GM23338 (cell line): ENCODE results near the gene TESK2. TPM values are rescaled to one million over a fixed set of nuclear protein-coding genes. Genes with fewer than 3 reads are reported as not detected.

Experiments used
- ATAC-seq: fragments of 200-7000 bp; cut with Tn5 transposase; 3 replicates; pipeline ENCODE4 v1.9.1; 2020
- DNase-seq: peaks from one replicate; pipeline ENCODE4 v3.0.0-alpha.2; 2015; ENCODE audit warnings: low spot score
- H2AFZ ChIP-seq: fragments of 200-600 bp; sonication (generic); 2 replicates; pipeline ENCODE4 v1.8.0; 2016; ENCODE audit warnings: antibody characterized with exemption, mild to moderate bottlenecking, moderate library complexity
- H3F3A ChIP-seq: fragments of 200-600 bp; sonication (generic); replicated peaks from 2 replicates; pipeline ENCODE4 v1.8.0; 2017; ENCODE audit warnings: antibody characterized with exemption, mixed run types, low read depth
- H3K27ac ChIP-seq: fragments of 200-600 bp; sonication (generic); 2 replicates; pipeline ENCODE4 v1.6.1; 2016; ENCODE audit warnings: low read depth
- H3K27me3 ChIP-seq: fragments of 200-600 bp; sonication (generic); 2 replicates; pipeline ENCODE4 v1.8.0; 2016; ENCODE audit warnings: mild to moderate bottlenecking, mixed run types, moderate library complexity; ENCODE audit not compliant: insufficient read depth
- H3K36me3 ChIP-seq: fragments of 200-600 bp; sonication (generic); 2 replicates; pipeline ENCODE4 v1.8.0; 2016; ENCODE audit warnings: mild to moderate bottlenecking; ENCODE audit not compliant: insufficient read depth
- H3K4me1 ChIP-seq: fragments of 200-600 bp; sonication (generic); 2 replicates; pipeline ENCODE4 v1.8.0; 2016; ENCODE audit warnings: mild to moderate bottlenecking, moderate library complexity; ENCODE audit not compliant: insufficient read depth
- H3K4me2 ChIP-seq: fragments of 200-600 bp; sonication (generic); 2 replicates; pipeline ENCODE4 v1.7.1; 2017; ENCODE audit warnings: mixed run types
- H3K4me3 ChIP-seq: fragments of 200-600 bp; sonication (generic); 2 replicates; pipeline ENCODE4 v1.6.1; 2016; ENCODE audit warnings: mixed run types
- H3K79me2 ChIP-seq: fragments of 200-600 bp; sonication (generic); replicated peaks from 2 replicates; pipeline ENCODE4 v1.8.0; 2017; ENCODE audit warnings: mild to moderate bottlenecking; ENCODE audit not compliant: insufficient read depth
- H3K9me2 ChIP-seq: fragments of 200-600 bp; sonication (generic); 2 replicates; pipeline ENCODE4 v1.8.0; 2017; ENCODE audit not compliant: insufficient read depth
- H4K20me1 ChIP-seq: fragments of 200-600 bp; sonication (generic); replicated peaks from 2 replicates; pipeline ENCODE4 v1.8.0; 2017; ENCODE audit warnings: mild to moderate bottlenecking; ENCODE audit not compliant: insufficient read depth
- H3K27ac Mint-ChIP-seq: 2 replicates; pipeline ENCODE4 v1.8.0; 2020; ENCODE audit warnings: inconsistent platforms, mild to moderate bottlenecking, moderate library complexity, mixed read lengths
- H3K27me3 Mint-ChIP-seq: 3 replicates; pipeline ENCODE4 v1.8.0; 2022; ENCODE audit warnings: low read depth, mild to moderate bottlenecking, moderate library complexity, mixed read lengths, inconsistent platforms; ENCODE audit not compliant: insufficient read depth, poor library complexity
- H3K36me3 Mint-ChIP-seq: 3 replicates; pipeline ENCODE4 v1.8.0; 2021; ENCODE audit warnings: low read depth, mild to moderate bottlenecking, inconsistent platforms, moderate library complexity, mixed read lengths
- H3K4me1 Mint-ChIP-seq: 3 replicates; pipeline ENCODE4 v1.8.0; 2020; ENCODE audit warnings: mild to moderate bottlenecking, inconsistent platforms, mixed read lengths
- H3K4me3 Mint-ChIP-seq: 3 replicates; pipeline ENCODE4 v1.8.0; 2021; ENCODE audit warnings: moderate library complexity, mild to moderate bottlenecking, inconsistent platforms, mixed read lengths
- H3K9me3 Mint-ChIP-seq: 3 replicates; pipeline ENCODE4 v1.8.0; 2020; ENCODE audit warnings: moderate library complexity, mild to moderate bottlenecking, inconsistent platforms, mixed read lengths
- EZH2 ChIP-seq: fragments of 200-600 bp; sonication (generic); IDR thresholded peaks from one replicate; pipeline ENCODE4 v1.8.0; 2017; ENCODE audit warnings: antibody characterized with exemption, mild to moderate bottlenecking, low read depth; ENCODE audit not compliant: unreplicated experiment
- JUNB ChIP-seq: IDR thresholded peaks from one replicate; pipeline ENCODE4 v1.6.1; 2016; ENCODE audit warnings: antibody characterized with exemption; ENCODE audit not compliant: unreplicated experiment
- NANOG ChIP-seq: IDR thresholded peaks from 2 replicates; pipeline ENCODE4 v1.6.1; 2016; ENCODE audit warnings: antibody characterized with exemption, borderline replicate concordance
- POLR2AphosphoS5 ChIP-seq: IDR thresholded peaks from 2 replicates; pipeline ENCODE4 v1.6.1; 2016; ENCODE audit warnings: antibody characterized with exemption, low read depth
- REST ChIP-seq: IDR thresholded peaks from one replicate; pipeline ENCODE4 v1.6.1; 2018; ENCODE audit warnings: antibody characterized with exemption; ENCODE audit not compliant: unreplicated experiment
- STAT1 ChIP-seq: IDR thresholded peaks from one replicate; pipeline ENCODE4 v1.6.1; 2016; ENCODE audit warnings: antibody characterized with exemption; ENCODE audit not compliant: unreplicated experiment
- ZNF114 ChIP-seq: fragments of 250-450 bp; sonication (Bioruptor Pico); IDR thresholded peaks from 2 replicates; pipeline ENCODE4 v1.5.0; 2020; ENCODE audit warnings: mild to moderate bottlenecking, moderate library complexity
- ZNF462 ChIP-seq: fragments of 250-450 bp; sonication (Bioruptor Pico); IDR thresholded peaks from 2 replicates; pipeline ENCODE4 v1.5.0; 2020; ENCODE audit warnings: mild to moderate bottlenecking, moderate library complexity
- polyA plus RNA-seq: library from polyadenylated mRNA; unstranded; fragments of >200 nt; fragmentation: Nextera tagmentation; extraction: Ambion mirVana; gene quantifications from 2 replicates; pipeline ENCODE4 v1.2.1, GENCODE V29; 2016
- total RNA-seq: library from RNA; depleted of rRNA; stranded (reverse); fragments of >200 nt; shearing (Covaris generic); gene quantifications from 2 replicates; pipeline ENCODE4 v1.2.3, GENCODE V29; 2014

The TESK2 gene
- total and polyA plus RNA-seq, 2 experiments from 2014 or later, result 5.2 to 14.0 TPM

GRCh38 chr1:45329445-45329844, 161.5 kb downstream of the TESK2 start:
- H3F3A ChIP-seq, result peaks cover 12% of the 10 kb centered on the region
- no peaks in the 10 kb centered on the region; the same call in 1 of the 2 replicates for H4K20me1 ChIP-seq
- H3K27ac Mint-ChIP-seq, result peak overlapping the region; percentile 78
- H3K36me3 Mint-ChIP-seq, result peaks cover 57% of the 10 kb centered on the region
- peak overlapping the region; percentile 88 for H3K27ac ChIP-seq
- H2AFZ ChIP-seq, result no peak overlapping the region
- H3K9me3 Mint-ChIP-seq, result peaks cover 3% of the 10 kb centered on the region; the same call in 2 of the 3 replicates
- ATAC-seq (peak; percentile 20), DNase-seq (peak; percentile 72)
- peaks cover 39% of the 10 kb centered on the region for H3K4me1 Mint-ChIP-seq
- peaks cover 14% of the 10 kb centered on the region for H3K79me2 ChIP-seq
- no peaks in the 10 kb centered on the region for H3K9me2 ChIP-seq
- H3K4me1 ChIP-seq, result peaks cover 23% of the 10 kb centered on the region
- peak overlapping the region; percentile 71; the same call in 1 of the 2 replicates for H3K4me3 ChIP-seq
- H3K27me3 ChIP-seq, result no peaks in the 10 kb centered on the region
- 0 out of 2 replicates have a peak, but pooled peaks have one; percentile 0 for TF ChIP-seq POLR2AphosphoS5
- TF ChIP-seq ZNF462 (CRISPR knock-in tag), result 0 out of 2 replicates have a peak, but pooled peaks have one; percentile 7
- no peak for TF ChIP-seq STAT1
- no peak for TF ChIP-seq REST
- TF ChIP-seq JUNB, result no peak
- TF ChIP-seq NANOG, result no peak
- TF ChIP-seq ZNF114 (CRISPR knock-in tag), result no peak
- no peak for TF ChIP-seq EZH2
- peaks cover 20% of the 10 kb centered on the region for H3K27me3 Mint-ChIP-seq
- H3K4me3 Mint-ChIP-seq, result peak overlapping the region; percentile 83
- H3K36me3 ChIP-seq, result peaks cover 3% of the 10 kb centered on the region; the same call in 1 of the 2 replicates
- peak overlapping the region; percentile 91; the same call in 1 of the 2 replicates for H3K4me2 ChIP-seq
